ENCODE data around the gene LAD1.

DNA sequence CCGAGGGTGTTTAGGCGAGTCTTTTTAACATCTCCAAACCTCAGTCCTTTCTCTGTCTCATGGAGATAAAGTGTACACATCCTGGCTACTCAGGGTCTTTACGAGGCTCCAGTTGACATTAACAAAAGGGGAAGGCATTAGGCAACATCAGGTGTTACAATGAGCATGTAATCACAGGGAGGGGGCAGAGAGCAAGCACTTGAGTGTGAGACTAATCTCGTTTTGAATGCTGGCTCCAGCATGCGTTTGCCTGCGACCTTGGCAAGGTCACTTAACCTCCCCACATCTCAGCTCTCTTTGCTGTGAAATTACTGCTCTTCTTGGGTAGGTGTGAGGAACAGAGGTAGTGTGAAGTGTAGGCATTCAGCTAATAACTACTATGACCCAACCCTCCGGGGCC is 24.8 kb downstream of the LAD1 start:
- TF ChIP-seq, protein P1, sequence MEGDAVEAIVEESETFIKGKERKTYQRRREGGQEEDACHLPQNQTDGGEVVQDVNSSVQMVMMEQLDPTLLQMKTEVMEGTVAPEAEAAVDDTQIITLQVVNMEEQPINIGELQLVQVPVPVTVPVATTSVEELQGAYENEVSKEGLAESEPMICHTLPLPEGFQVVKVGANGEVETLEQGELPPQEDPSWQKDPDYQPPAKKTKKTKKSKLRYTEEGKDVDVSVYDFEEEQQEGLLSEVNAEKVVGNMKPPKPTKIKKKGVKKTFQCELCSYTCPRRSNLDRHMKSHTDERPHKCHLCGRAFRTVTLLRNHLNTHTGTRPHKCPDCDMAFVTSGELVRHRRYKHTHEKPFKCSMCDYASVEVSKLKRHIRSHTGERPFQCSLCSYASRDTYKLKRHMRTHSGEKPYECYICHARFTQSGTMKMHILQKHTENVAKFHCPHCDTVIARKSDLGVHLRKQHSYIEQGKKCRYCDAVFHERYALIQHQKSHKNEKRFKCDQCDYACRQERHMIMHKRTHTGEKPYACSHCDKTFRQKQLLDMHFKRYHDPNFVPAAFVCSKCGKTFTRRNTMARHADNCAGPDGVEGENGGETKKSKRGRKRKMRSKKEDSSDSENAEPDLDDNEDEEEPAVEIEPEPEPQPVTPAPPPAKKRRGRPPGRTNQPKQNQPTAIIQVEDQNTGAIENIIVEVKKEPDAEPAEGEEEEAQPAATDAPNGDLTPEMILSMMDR (conservative IDR thresholded peaks at IDR 0.05; ENCODE audit: low read length): no peak
- no peak for TF ChIP-seq EZH2phosphoT487 (IDR thresholded peaks at IDR 0.05; ENCODE audit: borderline replicate concordance, low read depth, low read length)
